Measurements from ENCODE around the gene GPD1. TPM values are rescaled to one million over a fixed set of nuclear protein-coding genes. Genes with fewer than 3 reads are reported as not detected.
A peak's percentile ranks its signal among the peaks of the same experiment; 100 is the strongest.

Gene GPD1
- total RNA-seq, 1 experiment from 2014 or later: 0.31 TPM

GRCh38 chr12:50099302-50100008 lies 4.4 kb upstream of the GPD1 start:
- peak; percentile 52 for DNase-seq (ENCODE audit: low read depth)

GRCh38 chr12:50100561-50100960 lies 3.2 kb upstream of the GPD1 start:
- no peak for DNase-seq (ENCODE audit: low read depth)

DNA sequence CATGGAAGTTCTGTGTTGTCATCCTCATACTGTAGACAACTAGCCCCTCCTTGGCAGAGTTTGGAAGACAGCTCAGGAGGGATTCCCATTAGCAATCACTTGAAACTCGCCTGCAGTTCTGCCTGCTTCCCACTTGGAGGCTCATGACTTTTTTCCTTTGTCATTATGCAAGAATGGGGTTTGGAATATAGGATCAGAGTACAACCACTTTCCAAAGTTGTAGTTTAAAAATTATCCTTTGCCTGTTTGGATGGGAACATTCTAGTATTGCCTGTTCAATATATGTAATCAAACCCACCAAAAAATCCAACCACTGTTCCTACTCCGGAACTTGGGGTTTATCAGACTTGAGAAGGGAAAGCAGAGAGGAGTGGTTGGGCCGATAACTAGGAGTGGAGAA lies 2.1 kb upstream of the GPD1 start:
- peak; percentile 42 for DNase-seq (ENCODE audit: low read depth)

DNA sequence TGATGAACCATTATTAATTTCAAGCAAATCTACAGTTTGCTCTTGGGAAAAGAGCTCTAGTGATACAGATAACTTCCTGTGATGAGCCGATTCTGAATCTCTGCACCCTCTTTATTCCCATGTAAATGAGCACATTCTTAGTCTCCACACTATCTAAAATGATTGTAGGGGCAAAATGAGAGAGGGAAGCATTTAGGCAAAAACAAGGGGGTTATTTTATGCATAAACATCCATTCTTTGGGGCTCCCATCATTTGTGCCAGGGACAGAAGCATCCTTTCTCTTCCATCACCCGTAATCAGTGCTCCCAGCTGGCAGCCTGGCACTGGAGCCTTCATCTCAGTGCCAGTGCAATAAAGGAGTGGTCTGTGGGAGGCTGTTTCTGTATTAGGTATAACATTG lies 1.7 kb upstream of the GPD1 start:
- no peak for DNase-seq (ENCODE audit: low read depth)

DNA sequence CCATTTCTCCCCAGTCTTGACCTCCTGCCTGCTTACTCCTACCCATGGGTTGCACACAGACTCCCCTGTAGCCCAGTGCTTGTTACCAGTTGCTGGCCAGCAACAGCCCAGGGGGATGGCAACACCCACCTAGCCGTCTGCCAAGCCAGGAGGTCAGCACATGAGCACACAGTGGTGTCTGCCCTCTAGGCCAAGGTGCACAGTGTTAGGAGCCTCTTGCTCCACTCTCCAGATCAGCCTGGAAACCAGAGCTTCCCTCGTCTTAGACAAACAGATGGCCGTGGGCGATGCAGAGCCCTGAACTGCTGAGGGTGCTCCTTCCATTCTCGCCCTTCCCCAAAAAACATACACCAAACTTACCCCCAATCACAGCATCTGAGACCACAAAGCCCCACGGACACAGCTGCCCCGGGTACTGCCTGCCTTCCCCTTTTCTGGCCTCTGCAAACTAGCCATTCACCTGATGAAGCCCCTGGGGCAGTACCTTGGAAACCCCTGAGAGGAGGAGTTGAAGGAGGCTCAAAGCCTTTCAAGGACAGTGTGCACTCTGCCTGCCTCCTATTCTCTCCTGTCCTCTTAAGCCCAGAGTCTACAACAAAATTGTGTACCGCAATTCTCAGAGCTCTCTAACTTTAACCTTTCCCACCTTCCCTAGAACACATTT lies 1.0 kb upstream of the GPD1 start:
- DNase-seq (ENCODE audit: low read depth): no peak

DNA sequence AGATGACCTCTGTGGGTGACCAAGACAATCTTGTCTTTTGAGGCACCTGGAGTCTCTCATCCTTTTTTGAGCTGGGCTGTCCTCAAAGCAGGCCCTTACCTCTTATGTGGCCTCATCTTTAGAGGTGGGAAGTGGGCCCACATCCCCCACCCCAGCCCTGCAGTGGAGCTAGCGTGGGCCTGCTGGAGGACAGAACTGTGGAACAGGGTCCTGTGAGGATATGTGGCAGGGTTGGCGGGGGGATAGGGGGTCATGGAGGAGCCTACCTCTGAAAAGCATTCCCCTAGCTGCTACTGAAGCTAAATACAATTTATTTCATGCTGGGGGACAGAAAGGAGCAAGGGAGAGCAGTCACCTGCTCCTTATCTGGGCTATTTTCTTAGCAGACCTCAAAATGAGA lies 457 bp upstream of the GPD1 start:
- DNase-seq (ENCODE audit: low read depth): no peak

- no peak for DNase-seq (ENCODE audit: low read depth)
These were observed 884 bp downstream of the GPD1 start for GRCh38 chr12:50104417-50105366.

GRCh38 chr12:50105913-50106450 lies 2.2 kb downstream of the GPD1 start:
- DNase-seq (ENCODE audit: low read depth): no peak

DNA sequence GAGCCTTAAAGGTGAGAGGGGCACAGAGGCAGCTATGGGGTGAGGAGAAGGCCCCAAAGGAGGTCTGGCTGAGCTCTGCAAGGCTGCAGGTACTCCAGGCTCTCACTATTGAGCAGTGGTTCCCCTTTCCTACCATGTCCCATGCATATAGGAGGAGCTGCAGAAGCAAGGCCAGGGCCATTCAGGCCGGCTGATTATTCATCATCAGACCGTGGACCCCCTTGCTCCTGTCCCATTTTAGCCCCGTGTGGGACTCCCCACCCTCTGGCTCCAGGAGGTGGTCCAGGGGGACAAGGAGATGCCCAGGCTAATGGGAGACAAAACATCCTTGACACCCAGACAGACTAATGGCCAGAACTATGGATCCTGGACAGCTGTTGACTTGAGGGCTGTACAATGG lies 3.1 kb downstream of the GPD1 start:
- DNase-seq (ENCODE audit: low read depth): no peak

- no peak for DNase-seq (ENCODE audit: low read depth)
These were observed 3.8 kb downstream of the GPD1 start for GRCh38 chr12:50107416-50108268.

DNA sequence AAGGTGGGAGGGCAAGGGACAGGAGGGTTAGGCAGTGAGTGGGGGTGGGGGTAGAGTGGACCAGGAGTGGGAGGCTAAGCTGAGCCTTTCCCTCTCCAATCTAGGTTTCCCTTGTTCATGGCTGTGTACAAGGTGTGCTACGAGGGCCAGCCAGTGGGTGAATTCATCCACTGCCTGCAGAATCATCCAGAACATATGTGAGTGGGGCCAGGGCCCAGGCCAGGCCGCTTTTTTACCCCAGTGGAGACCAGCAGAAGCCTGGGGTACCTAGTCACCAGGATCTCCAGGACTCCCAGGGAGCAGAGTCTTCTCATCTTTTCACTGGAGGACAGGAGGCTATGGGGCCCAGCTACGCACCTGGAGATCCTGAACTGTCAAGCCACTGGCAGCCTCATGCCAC lies 5.5 kb downstream of the GPD1 start:
- DNase-seq (ENCODE audit: low read depth): no peak

- no peak for DNase-seq (ENCODE audit: low read depth)
These were observed 6.4 kb downstream of the GPD1 start for GRCh38 chr12:50110127-50110761.

- DNase-seq (ENCODE audit: low read depth): peak; percentile 61
These were observed 7.0 kb downstream of the GPD1 start for GRCh38 chr12:50110762-50111351.

DNA sequence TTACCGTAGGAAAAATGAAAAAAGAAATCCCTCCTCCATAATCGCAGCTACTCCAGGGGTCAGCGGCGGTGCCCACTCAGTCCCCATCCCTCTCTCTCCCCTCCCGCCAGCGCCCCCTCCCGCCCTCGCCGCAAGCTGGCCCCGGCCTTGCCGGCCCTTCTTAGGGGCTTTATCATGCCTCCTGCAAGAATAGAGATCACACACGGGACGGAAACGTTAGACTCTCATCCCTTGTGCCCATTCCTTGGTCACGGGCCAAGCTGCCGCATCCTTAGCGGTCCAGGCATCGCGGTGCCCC lies 7.5 kb downstream of the GPD1 start:
- no peak for DNase-seq (ENCODE audit: low read depth)

- peak; percentile 100 for DNase-seq (ENCODE audit: low read depth)
These were observed 8.1 kb downstream of the GPD1 start, which contains the start of gene COX14 for GRCh38 chr12:50111693-50112455. Gene COX14, plus strand, starts transcription at chr12:50112236. Its CDS starts 7,808 bp downstream, at chr12:50120044.

DNA sequence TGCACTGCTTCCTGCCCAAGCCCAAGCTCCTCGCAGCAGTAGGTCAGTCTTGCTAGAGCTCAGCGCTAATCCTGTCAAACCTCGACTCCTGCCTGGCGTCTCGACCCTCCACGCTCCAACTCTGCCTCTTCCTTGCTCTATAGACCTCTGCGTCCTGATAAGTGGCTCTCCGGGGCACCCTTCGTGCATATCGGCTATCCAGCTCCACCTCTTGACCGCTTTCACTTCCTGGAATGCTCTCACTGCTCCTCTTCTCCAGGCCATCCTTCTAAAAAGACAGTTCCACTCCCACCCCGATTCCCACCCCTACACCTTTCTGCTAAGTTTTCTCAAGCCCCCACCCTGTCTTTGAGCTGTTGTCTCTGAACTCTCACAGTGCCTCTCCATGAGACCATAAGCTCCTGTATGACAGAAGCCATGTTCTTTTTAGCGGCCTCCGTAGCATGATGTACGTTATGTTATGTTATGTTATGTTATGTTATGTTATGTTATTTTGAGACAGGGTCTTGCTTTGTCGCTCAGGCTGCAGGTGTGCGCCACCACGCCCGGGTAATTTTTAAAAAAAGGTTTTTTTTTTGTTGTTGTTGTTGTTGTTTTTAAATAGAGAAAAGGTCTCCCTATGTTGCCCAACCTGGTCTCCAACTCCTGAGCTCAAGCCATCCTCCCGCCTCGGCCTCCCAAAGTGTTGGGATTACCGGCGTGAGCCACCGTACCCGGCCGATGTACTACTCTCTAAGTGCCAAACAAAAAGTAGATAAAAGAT lies 8.8 kb downstream of the GPD1 start:
- no peak for DNase-seq (ENCODE audit: low read depth)

- no peak for DNase-seq (ENCODE audit: low read depth)
These were observed 13.3 kb downstream of the GPD1 start for GRCh38 chr12:50117057-50117622.

DNA sequence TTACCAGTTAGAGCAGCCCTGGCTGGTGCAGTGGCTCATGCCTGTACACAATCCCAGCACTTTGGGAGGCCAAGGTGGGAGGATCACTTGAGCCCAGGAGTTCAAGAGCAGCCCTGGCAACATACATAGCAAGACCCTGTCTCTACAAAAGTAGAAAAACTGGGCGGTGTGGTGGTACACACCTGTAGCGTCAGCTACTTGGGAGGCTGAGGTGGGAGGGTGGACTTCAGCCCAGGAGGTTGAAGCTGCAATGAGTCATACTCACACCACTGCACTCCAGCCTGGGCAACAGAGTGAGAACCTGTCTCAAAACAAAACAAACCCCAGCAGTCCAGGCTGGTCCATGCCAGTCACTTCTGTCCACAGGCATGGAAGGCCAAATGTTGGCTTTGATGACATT lies 15.6 kb downstream of the GPD1 start:
- no peak for DNase-seq (ENCODE audit: low read depth)

All from HT1080 (cell line).